ENCODE data around the gene OTUD7B.

The OTUD7B gene

GRCh38 chr1:149888247-149888998, 122.1 kb downstream of the OTUD7B start (continued):
- TF ChIP-seq ZNF112 (tag by site-specific recombination; IDR thresholded peaks at IDR 0.05), result no peak
- no peak for TF ChIP-seq ZNF221 (tag by site-specific recombination; IDR thresholded peaks at IDR 0.05; ENCODE audit: borderline replicate concordance)
- TF ChIP-seq ZNF488 (tag by site-specific recombination; IDR thresholded peaks at IDR 0.05), result no peak
- no peak for TF ChIP-seq ZNF530 (tag by site-specific recombination; IDR thresholded peaks at IDR 0.05; ENCODE audit: low read depth)
- TF ChIP-seq ZNF560 (tag by site-specific recombination; IDR thresholded peaks at IDR 0.05; ENCODE audit: borderline replicate concordance), result no peak
- no peak for TF ChIP-seq ZSCAN5A (tag by site-specific recombination; IDR thresholded peaks at IDR 0.05)
- TF ChIP-seq ZNF621 (tag by site-specific recombination; IDR thresholded peaks at IDR 0.05), result no peak
- TF ChIP-seq ZNF148 (tag by site-specific recombination; IDR thresholded peaks at IDR 0.05; ENCODE audit: borderline replicate concordance), result no peak
- no peak for TF ChIP-seq ZNF202 (tag by site-specific recombination; IDR thresholded peaks at IDR 0.05; ENCODE audit: borderline replicate concordance)
- peak; percentile 14 for TF ChIP-seq ZNF654 (tag by site-specific recombination; IDR thresholded peaks at IDR 0.05; ENCODE audit: low read depth)
- TF ChIP-seq SP2 (tag by site-specific recombination; IDR thresholded peaks at IDR 0.05), result no peak; the same call in 1 of the 2 replicates
- no peak for TF ChIP-seq TCF7L2 (IDR thresholded peaks at IDR 0.05; ENCODE audit: borderline replicate concordance, low read depth, low read length)
- TF ChIP-seq ZNF768 (tag by site-specific recombination; IDR thresholded peaks at IDR 0.05), result no peak
- 0 out of 2 replicates have a peak, but pooled peaks have one; percentile 40 for TF ChIP-seq ZNF580 (tag by site-specific recombination; IDR thresholded peaks at IDR 0.05)
- TF ChIP-seq ZNF391 (tag by site-specific recombination; IDR thresholded peaks at IDR 0.05; ENCODE audit: borderline replicate concordance, low read depth), result peak; percentile 60; the same call in 1 of the 2 replicates
- TF ChIP-seq GLI4 (tag by site-specific recombination; IDR thresholded peaks at IDR 0.05), result no peak; the same call in 1 of the 2 replicates
- no peak for TF ChIP-seq ZNF37A (tag by site-specific recombination; IDR thresholded peaks at IDR 0.05)
- TF ChIP-seq ZFHX2 (tag by site-specific recombination; conservative IDR thresholded peaks at IDR 0.05), result no peak; the same call in 1 of the 2 replicates
- no peak for TF ChIP-seq ZNF292 (tag by site-specific recombination; IDR thresholded peaks at IDR 0.05; ENCODE audit: borderline replicate concordance, low read depth)
- TF ChIP-seq ZNF645 (tag by site-specific recombination; IDR thresholded peaks at IDR 0.05), result no peak
- no peak for TF ChIP-seq ZNF423 (tag by site-specific recombination; IDR thresholded peaks at IDR 0.05)
- TF ChIP-seq KLF8 (tag by site-specific recombination; IDR thresholded peaks at IDR 0.05), result peak; percentile 76
- TF ChIP-seq PRDM6 (tag by site-specific recombination; IDR thresholded peaks at IDR 0.05), result peak; percentile 72
- TF ChIP-seq ZNF704 (tag by site-specific recombination; IDR thresholded peaks at IDR 0.05), result no peak
- TF ChIP-seq ZNF513 (tag by site-specific recombination; IDR thresholded peaks at IDR 0.05), result no peak
- no peak for TF ChIP-seq BCL6B (tag by site-specific recombination; IDR thresholded peaks at IDR 0.05)
- TF ChIP-seq ZNF174 (tag by site-specific recombination; IDR thresholded peaks at IDR 0.05), result no peak
